ENCODE measurements around the gene TSPAN14.

Gene TSPAN14

DNA sequence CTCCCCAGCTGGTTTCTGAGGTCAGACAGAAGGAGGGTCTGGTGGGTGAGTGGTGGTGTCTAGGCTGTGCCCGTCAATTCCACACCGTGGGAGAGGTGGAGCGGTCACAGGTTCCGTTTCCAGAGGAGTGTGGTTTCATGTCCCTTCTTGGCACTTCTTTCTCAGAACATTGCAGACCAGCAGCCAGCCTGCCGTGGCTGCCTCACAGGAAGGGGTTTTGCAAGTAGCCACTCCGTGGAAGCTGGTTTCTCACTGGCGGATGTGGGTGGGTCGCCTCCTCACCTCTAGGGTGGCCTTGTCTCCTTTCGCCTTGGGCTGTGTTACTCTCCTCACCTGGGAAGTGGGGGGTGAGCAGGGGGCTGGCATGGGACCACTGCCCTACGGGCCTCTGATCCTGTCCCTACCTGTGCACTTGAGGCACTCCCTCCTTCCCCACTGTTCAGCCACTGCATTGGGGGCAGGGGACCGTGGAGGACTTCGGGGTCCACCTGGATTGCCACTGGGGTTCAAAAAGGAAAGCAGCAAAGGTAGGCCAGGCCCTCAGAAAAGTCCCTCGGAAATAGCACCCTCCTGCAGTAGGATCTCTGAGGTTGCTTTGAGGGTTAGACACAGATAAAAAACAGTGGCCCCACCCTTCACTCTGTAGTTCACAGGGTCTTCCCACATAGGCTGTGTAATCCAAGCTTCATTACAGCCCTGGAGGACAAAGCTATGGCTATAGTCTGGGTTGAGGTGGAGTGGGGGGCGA is 33.9 kb downstream of the TSPAN14 start:
- no peak for DNase-seq (ENCODE audit: low read depth)

DNA sequence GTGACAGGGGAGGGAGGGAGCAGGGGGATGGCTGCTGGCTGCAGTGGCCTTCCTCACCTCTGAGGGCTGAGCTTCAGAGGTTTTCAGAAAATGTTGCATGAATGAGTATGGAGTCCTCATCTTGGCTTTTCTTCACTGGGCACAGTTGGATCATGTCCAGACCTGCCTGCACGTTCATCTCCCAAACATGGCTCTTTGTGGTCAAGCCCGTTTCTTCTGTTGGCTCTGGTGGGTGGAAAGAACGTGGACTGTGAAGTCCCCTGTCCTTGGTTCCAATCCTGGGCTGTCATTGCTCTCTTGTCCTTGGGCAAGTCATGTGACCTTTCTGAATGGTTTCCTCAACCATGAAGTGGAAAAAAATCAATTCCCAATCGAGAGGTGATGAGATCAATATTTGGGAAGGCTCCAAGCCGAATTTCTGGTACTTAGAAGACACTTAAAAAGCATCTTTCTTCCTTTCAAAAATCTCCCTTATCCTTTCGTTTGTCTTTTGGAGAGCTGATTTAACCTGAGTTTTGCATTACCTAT is 34.5 kb downstream of the TSPAN14 start:
- no peak for DNase-seq (ENCODE audit: low read depth)

DNA sequence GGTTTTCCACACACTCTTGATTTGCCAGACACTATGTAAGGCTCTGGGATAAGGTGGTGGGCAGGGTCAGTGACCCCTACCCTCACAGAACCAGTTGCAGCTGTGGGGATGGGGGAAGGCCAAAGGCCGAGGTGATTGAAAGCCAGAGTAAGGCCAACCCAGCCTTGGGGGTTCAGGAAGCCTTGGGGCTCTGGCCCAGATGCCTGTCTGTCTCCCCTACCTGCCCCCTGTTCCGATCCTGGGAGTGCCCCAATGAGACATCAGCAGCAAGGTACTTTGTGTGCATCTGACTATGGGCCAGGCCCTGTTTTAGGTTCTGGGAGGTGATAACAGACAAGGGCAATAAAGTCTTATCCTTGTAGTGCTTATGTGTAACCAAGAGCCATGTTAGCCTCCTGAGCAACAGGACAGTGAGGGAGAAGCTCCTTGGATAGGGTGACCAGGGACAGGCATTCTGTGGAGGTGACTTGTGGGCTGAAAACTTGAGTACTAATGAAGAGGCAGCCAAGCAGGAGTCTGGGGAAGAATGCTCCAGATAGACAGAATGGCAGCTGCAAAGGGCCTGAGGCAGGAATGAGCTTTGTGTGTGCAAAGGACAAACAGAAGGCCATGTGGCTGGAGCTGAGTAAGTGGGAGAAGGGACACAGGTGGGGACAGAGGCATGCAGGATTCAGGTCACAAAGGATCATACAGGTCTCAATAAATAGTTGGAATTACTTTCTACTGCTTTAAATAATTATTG is 35.4 kb downstream of the TSPAN14 start:
- DNase-seq (ENCODE audit: low read depth), result no peak

DNA sequence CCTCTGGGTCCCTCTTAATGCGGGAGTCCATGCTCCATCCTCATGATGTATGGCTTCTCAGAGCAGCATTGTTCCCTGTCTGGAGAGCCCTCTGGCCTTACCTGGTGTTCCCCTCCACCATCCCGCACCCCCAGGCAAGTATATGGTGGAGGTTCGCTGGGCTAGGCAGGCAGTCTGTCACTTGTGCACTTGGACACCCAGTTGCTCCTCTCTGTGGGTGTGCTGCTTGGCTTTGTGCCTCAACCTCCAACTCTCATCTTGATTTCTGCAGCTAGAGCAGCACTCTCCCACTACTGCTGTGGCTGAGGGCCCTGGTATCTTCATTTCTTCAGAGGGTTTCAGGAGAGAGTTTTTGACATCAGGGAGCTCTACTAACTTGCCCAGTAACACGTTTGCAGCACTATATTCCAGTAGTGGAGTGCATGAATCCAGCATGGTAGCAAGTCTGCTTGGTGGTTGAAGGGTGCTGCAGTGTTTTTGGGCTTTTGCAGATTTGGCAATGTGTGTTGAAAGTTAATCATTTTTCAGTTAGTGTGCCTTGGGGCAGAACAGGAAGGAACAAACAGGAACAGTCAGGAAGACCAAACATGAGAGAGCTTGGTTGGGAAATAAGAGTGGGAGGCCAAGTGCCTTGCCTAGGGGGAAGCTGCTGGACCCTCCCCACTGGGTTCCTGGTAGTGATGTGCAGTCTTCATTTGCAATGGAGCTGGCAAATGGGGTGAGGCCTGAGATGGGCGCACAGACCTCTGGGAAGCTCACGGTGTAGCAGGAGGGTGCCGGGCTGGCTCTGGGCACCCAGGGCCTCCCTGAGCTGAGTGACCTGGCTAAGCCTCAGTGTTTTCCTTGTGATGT is 37.4 kb downstream of the TSPAN14 start:
- DNase-seq (ENCODE audit: low read depth), result no peak

DNA sequence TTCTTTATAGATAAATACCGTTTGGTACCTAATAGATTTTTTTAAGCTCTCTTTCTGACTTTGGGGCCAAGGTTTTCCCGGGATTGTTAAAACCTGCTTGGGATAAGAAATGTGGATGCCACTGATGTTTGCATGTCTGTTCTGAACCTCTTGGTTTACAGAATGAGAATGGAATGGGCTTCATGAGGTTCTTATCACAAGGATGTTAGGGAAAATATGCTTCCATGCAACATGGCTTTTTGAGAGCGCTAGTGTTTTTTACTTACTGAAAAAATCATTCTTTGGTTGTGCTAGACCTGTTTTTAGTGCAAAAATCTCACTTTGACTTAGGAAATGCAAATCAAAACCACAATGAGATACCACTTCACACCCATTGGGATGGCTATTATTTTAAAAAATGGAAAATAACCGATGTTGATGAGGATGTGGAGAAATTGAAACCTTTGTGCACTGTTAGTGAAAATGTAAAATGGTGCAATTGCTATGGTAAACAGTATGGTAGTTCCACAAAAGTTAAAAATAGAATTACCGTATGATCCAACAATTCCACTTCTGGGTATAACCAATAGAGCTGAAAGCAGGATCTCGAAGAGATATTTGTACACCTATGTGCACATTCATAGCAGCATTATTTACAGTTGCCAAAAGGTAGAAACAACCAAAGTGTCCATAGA is 38.9 kb downstream of the TSPAN14 start:
- DNase-seq (ENCODE audit: low read depth), result no peak

DNA sequence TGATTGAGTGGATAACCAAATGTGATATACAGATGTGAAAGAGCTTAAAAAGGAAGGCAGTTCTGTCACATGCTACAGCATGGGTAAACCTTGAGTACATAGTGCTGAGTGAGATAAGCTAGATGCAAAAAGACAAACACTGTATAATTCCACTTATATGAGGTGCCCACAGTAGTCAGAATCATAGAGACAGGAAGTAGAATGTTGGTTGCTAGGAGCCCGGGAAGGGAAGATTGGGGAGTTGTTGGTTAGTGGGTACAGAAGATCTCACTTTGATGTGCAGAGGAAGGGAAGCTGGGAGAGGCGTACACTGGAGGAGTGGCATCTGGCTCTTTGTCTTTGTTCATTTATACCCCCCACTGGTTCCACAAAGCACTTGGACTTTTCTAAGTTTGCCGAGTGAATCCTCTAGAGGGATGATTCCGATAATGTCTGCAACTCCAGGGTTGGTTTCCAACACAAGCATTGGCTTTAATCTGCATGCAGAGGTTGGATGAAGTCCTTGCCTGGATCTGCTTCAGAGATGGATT is 39.5 kb downstream of the TSPAN14 start:
- no peak for DNase-seq (ENCODE audit: low read depth)

DNA sequence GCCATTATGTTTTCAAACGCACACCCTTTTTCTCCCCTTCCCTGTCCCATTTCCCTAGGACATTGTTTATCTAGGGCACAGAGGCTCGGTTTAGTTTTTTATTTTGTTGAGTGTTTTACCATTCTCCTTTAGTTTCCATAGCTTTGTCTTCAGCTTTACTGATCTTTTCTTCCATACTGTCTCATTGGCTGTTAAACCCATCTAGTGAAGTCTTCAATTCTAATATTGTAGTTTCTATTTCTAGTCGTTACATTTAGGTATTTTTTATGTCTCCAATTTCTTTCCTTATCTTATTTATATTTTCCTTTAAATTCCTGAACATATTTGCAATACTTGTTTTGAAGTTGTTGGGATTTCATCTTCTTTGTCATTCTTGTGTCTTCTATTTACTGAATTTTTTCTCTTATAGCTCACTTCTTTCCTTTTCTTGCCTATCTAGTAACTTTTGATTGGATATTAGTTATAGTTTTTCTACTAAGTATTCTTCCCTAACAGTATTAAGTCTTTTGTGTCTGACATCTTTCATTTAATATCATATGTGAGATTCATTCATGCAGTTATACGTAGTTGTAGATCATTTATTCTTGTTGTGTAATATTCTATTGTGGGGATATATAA is 42.6 kb downstream of the TSPAN14 start:
- DNase-seq (ENCODE audit: low read depth), result no peak

DNA sequence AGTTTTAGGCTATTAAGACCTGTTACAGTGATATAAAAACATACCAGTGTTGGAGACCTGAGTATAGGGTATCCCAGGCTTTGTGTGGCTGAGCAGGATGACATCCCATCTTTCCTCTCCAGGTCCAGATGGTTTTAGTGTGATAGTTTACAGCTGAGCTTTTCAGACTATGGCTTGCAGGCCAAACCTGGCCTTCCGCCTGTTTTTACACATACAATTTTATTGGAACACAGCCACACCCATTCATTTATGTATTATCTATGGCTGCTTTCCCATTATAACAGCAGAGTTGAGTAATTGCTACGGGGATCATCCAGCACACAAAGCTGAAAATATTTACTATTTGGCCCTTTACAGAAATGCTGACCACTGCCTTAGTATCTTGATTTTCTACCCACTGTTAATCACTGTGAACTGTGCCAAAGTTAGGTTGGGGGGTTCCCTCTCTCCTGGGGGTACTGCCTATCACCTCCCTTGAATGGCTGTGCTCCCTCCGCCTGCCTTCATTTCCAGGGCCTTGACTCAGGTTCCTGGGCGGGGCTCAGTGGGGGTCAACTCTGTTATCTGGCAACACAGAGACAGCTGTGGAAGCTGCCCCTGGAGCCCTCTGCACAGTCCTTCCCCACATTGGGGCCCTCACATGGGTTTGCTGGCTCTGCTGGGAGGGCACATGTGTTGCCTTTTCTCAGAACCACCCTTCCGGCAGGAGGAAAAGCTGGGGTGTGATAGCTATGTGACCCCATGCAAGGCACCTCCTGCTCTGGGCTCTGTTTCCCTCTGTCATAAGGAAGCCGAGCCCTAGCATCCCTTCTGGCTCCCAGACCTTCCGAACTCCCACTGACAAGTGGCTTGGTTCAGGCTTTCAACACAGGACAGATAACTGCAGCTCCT is 43.3 kb downstream of the TSPAN14 start:
- DNase-seq (ENCODE audit: low read depth), result no peak

DNA sequence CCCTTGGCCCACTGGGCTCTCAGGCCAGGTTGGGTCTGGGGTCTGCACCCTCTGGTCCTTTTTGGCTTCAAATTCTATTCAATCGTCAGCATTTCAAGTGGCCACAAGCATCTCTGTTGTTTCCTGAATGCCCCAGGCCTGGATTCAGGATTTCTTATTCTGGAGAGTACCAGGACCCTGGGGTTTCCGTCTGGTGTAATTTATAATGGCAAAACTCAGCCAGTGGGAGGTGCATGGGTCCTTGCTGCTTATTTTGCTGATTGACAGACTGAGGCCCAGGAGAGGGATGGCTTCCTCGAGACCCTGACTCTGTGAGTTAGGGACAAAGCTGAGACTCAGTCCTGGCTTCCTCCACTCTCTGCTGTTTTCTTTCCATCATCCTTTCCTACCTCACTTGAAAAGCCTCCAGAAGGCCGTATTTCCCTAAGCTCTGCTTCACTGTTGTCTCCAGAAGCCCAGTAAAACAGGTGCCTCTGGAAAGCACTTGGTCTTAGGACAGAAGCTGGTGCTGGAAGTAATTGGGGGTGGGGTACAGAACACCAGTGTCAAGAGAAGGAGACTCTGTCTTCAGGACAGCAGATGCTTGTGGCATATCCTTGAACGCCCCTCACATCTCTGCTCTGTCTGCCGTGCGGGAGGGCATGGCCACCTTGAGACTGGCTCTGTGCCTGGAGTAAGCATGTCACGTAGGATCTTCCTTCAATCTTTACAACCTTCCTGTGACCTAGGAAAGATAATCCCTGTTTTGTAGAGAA is 44.1 kb downstream of the TSPAN14 start:
- no peak for DNase-seq (ENCODE audit: low read depth)

DNA sequence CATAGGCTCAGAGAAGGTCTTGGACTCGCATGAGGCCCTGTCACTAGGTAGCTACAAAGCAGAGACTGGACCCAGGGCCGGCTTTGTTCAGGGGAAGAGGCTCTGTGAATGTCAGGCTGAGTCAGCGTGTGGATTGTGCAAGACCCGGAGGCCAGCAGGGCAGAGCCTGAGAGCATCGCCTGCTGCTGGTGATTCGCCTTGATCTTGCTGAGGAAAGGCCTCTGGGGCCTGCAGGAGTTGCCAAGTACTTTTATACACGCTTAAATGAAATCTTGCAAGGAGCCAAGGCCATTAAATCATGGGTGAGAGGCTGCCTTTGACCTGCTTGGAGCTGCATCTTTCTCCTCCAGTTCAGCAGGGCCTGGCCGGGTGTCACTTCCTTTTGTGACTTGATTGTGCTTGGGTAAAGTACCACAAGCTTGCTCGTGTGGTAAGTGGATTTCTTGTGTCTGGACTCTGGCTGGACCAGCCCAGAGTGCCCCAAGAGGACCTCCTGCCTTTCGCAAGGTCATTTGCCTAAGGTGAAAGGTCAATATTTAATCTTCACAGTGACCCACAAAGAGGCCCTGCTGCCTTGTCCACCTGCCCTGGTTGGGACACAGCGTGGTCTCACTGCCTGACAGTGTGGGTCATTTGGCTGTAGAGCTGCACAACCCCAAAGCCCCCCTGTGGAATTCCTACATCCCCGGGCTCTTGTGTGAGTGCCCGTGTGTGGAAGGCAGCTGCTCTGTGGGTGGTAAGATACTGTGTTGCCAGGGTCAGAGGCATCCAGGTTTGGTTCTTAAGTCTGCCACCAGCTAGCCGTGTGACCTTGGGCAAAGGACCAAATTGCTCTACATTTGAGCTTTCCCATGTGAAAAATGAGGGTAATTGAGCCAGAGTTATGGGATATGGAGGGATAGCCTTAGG is 45.0 kb downstream of the TSPAN14 start:
- peak; percentile 86 for DNase-seq (ENCODE audit: low read depth)

DNA sequence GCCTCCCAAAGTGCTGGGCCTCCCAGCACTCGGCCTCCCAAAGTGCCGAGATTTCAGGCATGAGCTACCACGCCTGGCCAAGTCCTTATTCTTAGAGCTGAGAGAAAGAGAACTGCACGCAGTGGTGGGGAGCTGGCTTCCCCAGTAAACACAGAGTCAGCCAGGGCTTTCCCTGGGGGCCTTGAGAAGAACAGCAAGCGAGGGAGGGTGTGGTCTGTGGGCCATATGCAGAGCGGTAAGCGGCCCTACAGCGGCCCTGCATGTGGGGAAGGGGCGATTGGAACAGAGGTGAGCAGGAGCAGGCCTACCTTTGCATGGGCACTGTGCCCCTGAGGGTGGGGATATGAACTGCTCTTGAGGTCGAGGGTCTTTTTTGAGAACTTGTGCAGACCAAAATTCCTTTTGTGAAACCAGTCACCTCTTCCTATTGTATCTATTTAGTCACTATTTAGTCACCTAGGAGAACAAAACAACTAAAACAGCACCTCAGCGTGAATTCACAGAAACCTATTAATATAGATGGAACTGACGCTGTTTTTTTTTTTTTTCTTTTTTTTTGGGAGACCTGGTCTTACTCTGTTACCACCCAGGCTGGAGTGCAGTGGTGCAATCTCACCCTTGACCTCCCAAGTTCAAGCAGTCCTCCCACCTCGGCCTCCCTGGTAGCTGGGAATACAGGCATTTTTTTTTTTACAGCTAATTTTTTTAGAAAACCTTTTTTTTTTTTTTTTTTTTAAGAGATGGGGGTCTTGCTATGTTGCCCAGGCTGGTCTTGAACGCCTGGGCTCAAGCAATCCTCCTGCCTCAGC is 46.7 kb downstream of the TSPAN14 start:
- DNase-seq (ENCODE audit: low read depth), result no peak

DNA sequence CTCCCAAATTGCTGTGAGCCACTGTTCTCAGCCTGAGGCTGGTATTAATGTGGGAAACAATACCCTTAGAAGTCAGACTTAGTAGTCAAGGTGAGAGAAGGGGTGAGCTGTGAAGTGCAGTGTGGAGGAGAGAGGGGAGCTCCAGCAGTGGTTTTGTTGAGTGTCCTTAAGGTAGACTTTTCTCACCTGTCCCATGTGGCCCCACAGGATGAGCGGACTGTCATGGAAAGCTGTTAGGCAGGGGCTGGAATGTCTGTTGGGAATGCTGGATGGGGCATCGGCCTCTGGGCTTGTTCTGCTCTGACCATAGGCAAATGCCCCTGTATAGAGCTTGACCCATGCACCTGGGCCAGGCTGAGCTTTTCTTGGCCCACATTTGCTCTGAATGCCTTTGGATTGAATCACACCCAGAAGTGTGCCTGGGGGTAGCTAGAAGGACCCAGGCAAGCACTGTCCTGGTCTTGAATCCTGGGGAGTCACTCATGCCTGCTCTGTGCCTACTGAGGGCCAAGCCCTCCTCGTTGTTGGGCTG is 47.3 kb downstream of the TSPAN14 start:
- no peak for DNase-seq (ENCODE audit: low read depth)

DNA sequence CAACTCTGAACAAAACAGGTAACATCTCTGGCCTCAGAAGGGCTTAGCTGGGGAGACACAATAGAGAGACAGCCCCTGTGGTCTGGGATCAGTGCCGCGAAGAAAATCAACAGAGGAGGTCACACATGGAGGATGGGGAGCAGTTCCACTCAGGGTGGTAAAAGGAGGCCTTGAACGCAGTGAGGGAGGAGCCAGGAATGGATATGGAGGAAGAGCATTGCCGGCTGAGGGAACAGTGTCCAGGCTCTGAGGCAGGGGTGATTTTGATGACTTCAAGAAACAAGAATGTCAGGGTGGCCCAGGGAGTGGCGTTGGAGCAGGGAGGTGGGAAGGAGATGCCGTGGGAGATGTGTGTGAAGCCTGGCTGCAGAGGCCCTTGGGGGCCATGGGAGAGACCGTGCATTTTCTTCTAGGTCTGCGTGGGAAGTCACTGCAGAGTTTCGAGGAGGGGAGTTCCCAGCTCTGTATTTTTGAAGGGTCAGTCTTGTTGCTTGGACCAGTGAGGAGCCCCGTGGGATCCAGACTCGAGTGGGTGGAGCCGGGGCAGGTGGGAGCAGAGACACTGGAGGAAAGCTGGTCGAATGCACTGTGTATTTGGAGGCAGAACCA is 47.9 kb downstream of the TSPAN14 start:
- no peak for DNase-seq (ENCODE audit: low read depth)

DNA sequence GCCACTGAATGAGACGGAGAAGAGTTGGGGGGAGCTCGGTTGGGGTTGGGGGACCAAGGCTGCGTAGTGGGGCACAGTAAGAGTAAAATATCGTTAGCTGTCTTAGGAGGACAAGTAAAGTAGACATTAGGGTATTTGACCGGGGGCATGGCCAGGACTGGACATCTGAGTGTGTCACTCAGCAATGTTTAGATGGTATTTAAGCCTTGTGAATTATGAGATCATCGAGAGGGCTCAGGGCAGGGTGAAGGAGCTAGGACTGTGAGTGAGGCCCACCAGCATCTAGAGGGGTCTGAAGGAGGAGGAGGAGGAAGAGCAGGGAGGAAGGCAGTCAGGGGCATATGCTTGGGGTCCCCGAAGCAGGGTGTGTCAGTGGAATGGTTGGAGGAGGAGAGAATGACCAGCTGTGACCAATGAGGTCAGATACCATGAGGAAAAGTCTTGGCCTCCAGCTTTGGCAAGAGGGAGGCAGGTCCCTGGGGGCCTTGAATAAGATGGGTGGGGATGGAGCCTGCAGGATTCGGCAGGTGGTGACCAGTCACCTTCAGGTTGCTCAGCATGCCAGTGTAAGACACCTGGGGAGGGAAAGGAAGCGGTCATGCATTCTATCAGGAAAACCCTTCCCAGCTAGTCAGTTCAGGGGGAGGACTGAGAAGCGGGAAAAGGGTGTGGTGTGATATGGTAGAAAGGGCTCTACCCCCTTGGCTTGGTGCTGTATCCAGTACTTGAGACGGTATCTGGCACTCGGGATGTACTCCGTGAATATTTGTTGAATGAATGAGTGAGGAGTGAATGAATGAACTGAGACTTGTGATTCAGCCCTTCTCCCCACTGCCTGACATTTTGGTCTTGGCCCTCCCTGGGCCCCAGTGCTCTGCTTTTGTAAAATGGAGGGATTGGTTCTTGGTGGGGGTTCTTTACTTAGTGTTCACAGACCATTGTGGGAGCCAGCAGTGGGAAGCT is 48.8 kb downstream of the TSPAN14 start:
- DNase-seq (ENCODE audit: low read depth), result no peak

DNA sequence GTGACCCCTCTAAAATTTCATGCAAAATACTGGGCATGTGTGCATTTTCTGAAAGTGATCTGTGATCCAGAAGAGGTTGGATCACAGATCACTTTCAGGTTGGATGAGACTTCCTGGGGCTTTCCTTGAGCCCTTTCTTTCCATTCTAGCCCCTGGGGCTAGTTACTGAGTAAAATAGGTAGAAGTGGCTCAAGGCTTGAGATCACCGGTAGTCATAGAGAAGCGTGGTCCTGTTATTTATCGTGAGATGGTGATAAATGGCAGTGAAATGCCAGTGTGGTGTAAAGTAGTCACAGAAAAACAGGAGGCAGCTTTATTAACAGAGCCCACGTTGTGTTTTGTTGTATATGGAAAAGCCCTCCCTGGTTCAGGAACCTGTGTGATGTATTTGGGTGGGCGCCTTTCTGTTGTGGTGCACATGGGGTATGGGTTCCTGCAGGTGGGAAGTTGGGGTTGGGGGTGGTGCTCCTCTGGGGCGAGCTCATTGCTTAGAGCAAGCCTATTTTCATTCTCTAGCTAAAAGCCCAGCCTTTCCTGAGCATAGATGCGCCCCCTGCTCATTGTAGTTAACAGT is 49.6 kb downstream of the TSPAN14 start:
- no peak for DNase-seq (ENCODE audit: low read depth)

All from HS-5 (cell line).